Measurements from ENCODE around the gene RNASE4. TPM values are rescaled to one million over a fixed set of nuclear protein-coding genes. Genes with fewer than 3 reads are reported as not detected.

RNASE4 gene
- total and polyA plus RNA-seq, 10 of the 15 experiments (the other 5 are each of a cell fraction or from before 2014, with no cell fraction given): 0.87 to 2.6 (median 1.3) TPM

DNA sequence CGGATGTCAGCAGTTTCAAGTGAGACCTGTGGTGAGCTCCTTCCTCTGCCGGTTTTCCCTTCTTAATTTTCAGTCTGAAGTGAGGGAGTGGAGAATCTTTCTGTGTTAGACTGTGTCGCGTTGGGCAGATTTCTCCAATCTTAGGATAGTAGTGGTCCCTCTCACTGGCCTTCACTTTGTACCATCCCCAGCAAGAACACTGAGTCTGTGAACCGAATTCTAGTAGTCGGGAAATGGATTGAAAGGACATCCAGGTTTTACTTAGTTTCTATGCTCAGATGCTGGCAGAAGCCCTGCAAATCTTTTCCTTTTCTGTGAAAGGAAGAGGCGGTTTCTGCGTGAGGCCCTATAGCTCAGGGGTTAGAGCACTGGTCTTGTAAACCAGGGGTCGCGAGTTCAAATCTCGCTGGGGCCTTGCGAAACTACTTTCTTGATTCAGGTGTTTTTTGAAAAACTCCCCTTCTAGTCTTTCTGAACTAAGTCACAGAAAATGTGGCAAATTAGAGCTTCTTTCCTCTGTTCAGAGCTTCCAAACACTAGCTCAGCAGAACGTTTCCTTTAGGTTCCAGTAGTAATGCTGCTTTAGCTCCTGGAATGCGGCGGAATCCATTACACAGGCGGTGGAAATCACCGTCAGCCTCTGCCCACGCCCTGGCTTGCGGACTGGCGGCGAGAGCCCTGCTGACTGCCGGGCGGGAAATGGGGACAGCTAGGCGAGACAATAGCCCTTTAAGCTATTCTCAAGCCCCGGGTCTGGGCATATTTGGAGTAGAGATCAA is 2.8 kb upstream of the RNASE4 start (continued):
- TF ChIP-seq, protein P1, sequence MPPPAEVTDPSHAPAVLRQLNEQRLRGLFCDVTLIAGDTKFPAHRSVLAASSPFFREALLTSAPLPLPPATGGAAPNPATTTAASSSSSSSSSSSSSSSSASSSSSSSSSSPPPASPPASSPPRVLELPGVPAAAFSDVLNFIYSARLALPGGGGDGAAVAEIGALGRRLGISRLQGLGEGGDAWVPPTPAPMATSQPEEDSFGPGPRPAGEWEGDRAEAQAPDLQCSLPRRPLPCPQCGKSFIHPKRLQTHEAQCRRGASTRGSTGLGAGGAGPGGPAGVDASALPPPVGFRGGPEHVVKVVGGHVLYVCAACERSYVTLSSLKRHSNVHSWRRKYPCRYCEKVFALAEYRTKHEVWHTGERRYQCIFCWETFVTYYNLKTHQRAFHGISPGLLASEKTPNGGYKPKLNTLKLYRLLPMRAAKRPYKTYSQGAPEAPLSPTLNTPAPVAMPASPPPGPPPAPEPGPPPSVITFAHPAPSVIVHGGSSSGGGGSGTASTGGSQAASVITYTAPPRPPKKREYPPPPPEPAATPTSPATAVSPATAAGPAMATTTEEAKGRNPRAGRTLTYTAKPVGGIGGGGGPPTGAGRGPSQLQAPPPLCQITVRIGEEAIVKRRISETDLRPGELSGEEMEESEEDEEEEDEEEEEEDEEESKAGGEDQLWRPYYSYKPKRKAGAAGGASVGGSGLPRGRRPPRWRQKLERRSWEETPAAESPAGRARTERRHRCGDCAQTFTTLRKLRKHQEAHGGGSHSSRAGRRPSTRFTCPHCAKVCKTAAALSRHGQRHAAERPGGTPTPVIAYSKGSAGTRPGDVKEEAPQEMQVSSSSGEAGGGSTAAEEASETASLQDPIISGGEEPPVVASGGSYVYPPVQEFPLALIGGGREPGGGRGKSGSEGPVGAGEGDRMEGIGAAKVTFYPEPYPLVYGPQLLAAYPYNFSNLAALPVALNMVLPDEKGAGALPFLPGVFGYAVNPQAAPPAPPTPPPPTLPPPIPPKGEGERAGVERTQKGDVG (CRISPR knock-in tag; IDR thresholded peaks at IDR 0.05): no peak
- TF ChIP-seq, protein P2, sequence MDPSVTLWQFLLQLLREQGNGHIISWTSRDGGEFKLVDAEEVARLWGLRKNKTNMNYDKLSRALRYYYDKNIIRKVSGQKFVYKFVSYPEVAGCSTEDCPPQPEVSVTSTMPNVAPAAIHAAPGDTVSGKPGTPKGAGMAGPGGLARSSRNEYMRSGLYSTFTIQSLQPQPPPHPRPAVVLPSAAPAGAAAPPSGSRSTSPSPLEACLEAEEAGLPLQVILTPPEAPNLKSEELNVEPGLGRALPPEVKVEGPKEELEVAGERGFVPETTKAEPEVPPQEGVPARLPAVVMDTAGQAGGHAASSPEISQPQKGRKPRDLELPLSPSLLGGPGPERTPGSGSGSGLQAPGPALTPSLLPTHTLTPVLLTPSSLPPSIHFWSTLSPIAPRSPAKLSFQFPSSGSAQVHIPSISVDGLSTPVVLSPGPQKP (IDR thresholded peaks at IDR 0.05; ENCODE audit: low read depth, low read length): no peak; the same call in 1 of the 2 replicates
- TF ChIP-seq CHD2 (IDR thresholded peaks at IDR 0.05; ENCODE audit: borderline replicate concordance, low read depth, low read length): no peak
- TF ChIP-seq, protein P3, sequence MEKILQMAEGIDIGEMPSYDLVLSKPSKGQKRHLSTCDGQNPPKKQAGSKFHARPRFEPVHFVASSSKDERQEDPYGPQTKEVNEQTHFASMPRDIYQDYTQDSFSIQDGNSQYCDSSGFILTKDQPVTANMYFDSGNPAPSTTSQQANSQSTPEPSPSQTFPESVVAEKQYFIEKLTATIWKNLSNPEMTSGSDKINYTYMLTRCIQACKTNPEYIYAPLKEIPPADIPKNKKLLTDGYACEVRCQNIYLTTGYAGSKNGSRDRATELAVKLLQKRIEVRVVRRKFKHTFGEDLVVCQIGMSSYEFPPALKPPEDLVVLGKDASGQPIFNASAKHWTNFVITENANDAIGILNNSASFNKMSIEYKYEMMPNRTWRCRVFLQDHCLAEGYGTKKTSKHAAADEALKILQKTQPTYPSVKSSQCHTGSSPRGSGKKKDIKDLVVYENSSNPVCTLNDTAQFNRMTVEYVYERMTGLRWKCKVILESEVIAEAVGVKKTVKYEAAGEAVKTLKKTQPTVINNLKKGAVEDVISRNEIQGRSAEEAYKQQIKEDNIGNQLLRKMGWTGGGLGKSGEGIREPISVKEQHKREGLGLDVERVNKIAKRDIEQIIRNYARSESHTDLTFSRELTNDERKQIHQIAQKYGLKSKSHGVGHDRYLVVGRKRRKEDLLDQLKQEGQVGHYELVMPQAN (conservative IDR thresholded peaks at IDR 0.05): peak; percentile 28; the same call in 1 of the 2 replicates
- TF ChIP-seq, protein P4, sequence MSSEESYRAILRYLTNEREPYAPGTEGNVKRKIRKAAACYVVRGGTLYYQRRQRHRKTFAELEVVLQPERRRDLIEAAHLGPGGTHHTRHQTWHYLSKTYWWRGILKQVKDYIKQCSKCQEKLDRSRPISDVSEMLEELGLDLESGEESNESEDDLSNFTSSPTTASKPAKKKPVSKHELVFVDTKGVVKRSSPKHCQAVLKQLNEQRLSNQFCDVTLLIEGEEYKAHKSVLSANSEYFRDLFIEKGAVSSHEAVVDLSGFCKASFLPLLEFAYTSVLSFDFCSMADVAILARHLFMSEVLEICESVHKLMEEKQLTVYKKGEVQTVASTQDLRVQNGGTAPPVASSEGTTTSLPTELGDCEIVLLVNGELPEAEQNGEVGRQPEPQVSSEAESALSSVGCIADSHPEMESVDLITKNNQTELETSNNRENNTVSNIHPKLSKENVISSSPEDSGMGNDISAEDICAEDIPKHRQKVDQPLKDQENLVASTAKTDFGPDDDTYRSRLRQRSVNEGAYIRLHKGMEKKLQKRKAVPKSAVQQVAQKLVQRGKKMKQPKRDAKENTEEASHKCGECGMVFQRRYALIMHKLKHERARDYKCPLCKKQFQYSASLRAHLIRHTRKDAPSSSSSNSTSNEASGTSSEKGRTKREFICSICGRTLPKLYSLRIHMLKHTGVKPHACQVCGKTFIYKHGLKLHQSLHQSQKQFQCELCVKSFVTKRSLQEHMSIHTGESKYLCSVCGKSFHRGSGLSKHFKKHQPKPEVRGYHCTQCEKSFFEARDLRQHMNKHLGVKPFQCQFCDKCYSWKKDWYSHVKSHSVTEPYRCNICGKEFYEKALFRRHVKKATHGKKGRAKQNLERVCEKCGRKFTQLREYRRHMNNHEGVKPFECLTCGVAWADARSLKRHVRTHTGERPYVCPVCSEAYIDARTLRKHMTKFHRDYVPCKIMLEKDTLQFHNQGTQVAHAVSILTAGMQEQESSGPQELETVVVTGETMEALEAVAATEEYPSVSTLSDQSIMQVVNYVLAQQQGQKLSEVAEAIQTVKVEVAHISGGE (CRISPR knock-in tag; IDR thresholded peaks at IDR 0.05): no peak
- TF ChIP-seq RELA (IDR thresholded peaks at IDR 0.05; ENCODE audit: borderline replicate concordance, partially characterized antibody): peak; percentile 61
- no peak for TF ChIP-seq MXI1 (IDR thresholded peaks at IDR 0.05; ENCODE audit: low read depth, low read length)
- peak; percentile 95 for TF ChIP-seq ZSCAN29 (IDR thresholded peaks at IDR 0.05)
- TF ChIP-seq NFIC (IDR thresholded peaks at IDR 0.05; ENCODE audit: low read depth, low read length): 0 out of 2 replicates have a peak, but pooled peaks have one; percentile 55
- TF ChIP-seq, protein P5, sequence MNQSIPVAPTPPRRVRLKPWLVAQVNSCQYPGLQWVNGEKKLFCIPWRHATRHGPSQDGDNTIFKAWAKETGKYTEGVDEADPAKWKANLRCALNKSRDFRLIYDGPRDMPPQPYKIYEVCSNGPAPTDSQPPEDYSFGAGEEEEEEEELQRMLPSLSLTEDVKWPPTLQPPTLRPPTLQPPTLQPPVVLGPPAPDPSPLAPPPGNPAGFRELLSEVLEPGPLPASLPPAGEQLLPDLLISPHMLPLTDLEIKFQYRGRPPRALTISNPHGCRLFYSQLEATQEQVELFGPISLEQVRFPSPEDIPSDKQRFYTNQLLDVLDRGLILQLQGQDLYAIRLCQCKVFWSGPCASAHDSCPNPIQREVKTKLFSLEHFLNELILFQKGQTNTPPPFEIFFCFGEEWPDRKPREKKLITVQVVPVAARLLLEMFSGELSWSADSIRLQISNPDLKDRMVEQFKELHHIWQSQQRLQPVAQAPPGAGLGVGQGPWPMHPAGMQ (IDR thresholded peaks at IDR 0.05; ENCODE audit: borderline replicate concordance): no peak
- TF ChIP-seq RCOR1 (conservative IDR thresholded peaks at IDR 0.05; ENCODE audit: low read depth, low read length): peak; percentile 71; the same call in 1 of the 2 replicates
- TF ChIP-seq RAD21 (IDR thresholded peaks at IDR 0.05; ENCODE audit: insufficient read depth, low read depth, low read length): no peak
- TF ChIP-seq MTA2 (IDR thresholded peaks at IDR 0.05; ENCODE audit: low read depth): no peak
- TF ChIP-seq ZBED1 (IDR thresholded peaks at IDR 0.05; ENCODE audit: borderline replicate concordance): no peak
- TF ChIP-seq KAT2A (conservative IDR thresholded peaks at IDR 0.05; ENCODE audit: control insufficient read depth, low read depth, low read length): no peak
- no peak for TF ChIP-seq CBX3 (IDR thresholded peaks at IDR 0.05; ENCODE audit: borderline replicate concordance, low read depth)
- peak; percentile 95 for TF ChIP-seq SREBF2 (IDR thresholded peaks at IDR 0.05; ENCODE audit: low read length)
- TF ChIP-seq ZNF24 (IDR thresholded peaks at IDR 0.05): peak; percentile 99

Measured in GM12878 (cell line).